Activated naive CD4-positive, alpha-beta T cell treated with anti-CD3 and anti-CD28 coated beads, Interleukin-2, amount 50 U/mL, for 72 hours (primary cell): ENCODE measurements around the gene EXOC6B. TPM values are rescaled to one million over a fixed set of nuclear protein-coding genes. Genes with fewer than 3 reads are reported as not detected.

ENCODE experiments used
- ATAC-seq, 2 donors: fragments of 150-1000 bp; cut with Tn5 transposase; 2 replicates each; pipeline ENCODE4 v1.10.0; 2021; ENCODE audit warnings: mild to moderate bottlenecking in 2 of 2, moderate library complexity in 2 of 2
- DNase-seq, 2 donors: peaks; one replicate each; pipeline ENCODE4 v3.0.0; 2021 to 2022; ENCODE audit warnings: low spot score in 2 of 2
- H3K27ac Mint-ChIP-seq, 2 donors: one replicate each; pipeline ENCODE4 v1.8.0; 2022; ENCODE audit warnings: mild to moderate bottlenecking in 2 of 2, mixed read lengths in 2 of 2
- H3K36me3 Mint-ChIP-seq, 2 donors: one replicate each; pipeline ENCODE4 v1.8.0; 2022; ENCODE audit warnings: mixed read lengths in 2 of 2
- H3K9me3 Mint-ChIP-seq, 2 donors: one replicate each; pipeline ENCODE4 v1.8.0; 2022; ENCODE audit warnings: mixed read lengths in 2 of 2
- total RNA-seq, 2 donors: library from RNA; stranded (reverse); gene quantifications; one replicate each; pipeline ENCODE4 v1.2.3, GENCODE V29; 2022

The EXOC6B gene
- total RNA-seq, 2 donors from 2014 or later: 9.3 to 11.0 TPM

DNA sequence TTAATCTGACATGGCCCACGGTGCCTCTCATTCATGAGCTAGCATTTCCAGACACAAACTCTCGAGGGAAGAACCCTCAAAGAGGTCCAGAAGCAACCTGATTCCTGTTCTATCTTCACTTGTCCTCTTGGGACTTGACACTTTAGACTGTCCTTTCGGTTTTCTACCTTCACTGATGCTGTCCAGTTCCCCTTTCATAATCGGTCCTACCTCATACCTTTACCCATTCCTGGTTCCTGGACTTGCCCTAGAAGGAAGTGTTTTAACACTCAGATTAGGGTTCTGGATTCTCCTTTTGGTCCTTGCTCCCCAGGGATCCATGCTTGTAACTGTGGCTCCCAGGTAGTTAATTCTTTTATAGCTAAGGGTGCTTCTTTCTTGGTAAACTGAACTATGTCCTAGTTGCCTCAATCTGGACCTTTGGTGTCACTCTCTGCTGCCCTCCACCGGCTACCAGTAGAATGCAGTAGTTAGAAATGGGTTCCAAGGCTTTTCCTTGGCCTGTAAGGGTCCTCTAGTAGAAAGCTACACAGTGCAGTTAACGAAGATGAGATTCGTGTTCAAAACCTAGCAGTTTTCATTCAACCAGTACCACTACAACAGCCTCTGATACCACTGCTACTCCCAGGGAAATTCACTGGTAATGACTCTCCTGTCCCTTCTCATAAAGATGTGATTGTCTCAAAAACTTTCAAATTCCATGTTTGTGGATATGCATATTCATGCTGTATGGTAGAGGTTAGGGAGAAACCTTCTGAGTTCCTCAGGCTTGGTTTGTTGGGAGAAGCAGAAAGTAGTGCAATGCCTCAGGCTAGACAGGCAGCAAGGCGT lies 500.0 kb downstream of the EXOC6B start:
- DNase-seq (peak in 1 of 2 donors; percentile 34), ATAC-seq (no peak)
- Mint-ChIP-seq H3K9me3 (no peaks in the 10 kb centered on the region), H3K27ac (peak overlapping the region in 1 of 2 donors; percentile 58), H3K36me3 (peaks cover 4 to 10% of the 10 kb centered on the region in 2 donors)

- DNase-seq (no peak), ATAC-seq (no peak)
- Mint-ChIP-seq H3K9me3 (no peaks in the 10 kb centered on the region), H3K27ac (no peak overlapping the region), H3K36me3 (no peaks in the 10 kb centered on the region)
These were observed 509.1 kb downstream of the EXOC6B start for GRCh38 chr2:72316774-72317173.

GRCh38 chr2:72300147-72300684 lies 525.6 kb downstream of the EXOC6B start:
- Mint-ChIP-seq H3K36me3 (peaks cover 14 to 26% of the 10 kb centered on the region in 2 donors), H3K27ac (no peak overlapping the region), H3K9me3 (peaks cover 17 to 27% of the 10 kb centered on the region in 2 donors)
- no peak for DNase-seq
- ATAC-seq: no peak

DNA sequence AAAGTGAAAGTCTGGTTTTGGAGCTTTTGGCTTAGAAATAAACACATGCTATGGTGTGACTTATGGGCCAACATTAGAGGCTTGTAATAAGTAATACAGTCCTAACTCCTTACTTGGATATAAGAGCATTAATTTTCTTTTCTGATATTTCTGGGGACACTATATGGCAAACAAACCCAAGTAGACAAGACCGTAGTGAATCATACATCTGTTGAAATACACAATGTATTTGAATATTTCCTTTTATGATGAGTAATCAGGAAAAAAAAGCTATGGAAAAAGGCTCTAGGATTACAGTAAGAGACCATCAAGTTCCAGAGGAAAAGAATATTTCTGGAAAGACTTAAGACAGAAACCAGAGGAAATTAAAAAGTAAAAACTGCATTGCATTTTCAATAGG lies 532.2 kb downstream of the EXOC6B start:
- Mint-ChIP-seq H3K9me3 (peaks cover 3 to 6% of the 10 kb centered on the region in 2 donors), H3K36me3 (no peaks in the 10 kb centered on the region), H3K27ac (peak overlapping the region in 1 of 2 donors; percentile 39)
- DNase-seq (no peak), ATAC-seq (no peak)

GRCh38 chr2:72292433-72292832 lies 533.4 kb downstream of the EXOC6B start:
- DNase-seq: no peak
- no peak for ATAC-seq
- H3K9me3 Mint-ChIP-seq: peaks cover 0 to 2% of the 10 kb centered on the region in 2 donors
- no peaks in the 10 kb centered on the region for H3K36me3 Mint-ChIP-seq
- H3K27ac Mint-ChIP-seq: no peak overlapping the region

DNA sequence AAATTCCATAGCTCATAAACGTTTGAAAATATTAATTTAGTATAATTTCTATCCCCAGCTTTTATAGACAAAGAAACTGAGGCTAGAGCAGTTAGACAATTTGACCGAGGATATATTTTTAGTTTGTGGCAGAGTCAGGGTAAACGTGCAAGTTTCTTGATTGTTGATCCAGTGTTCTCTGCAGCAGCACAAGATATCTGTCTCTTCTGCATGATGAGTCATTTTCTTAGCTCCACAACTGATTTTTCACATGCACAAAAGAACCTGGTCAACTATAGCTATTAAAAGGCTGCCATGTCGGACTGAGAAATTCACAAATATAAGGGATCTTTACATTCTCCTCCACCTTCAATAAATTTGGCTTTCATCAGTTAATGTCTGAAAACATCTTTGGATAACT lies 534.8 kb downstream of the EXOC6B start:
- DNase-seq (no peak), ATAC-seq (no peak)
- no peaks in the 10 kb centered on the region for H3K9me3 Mint-ChIP-seq
- H3K27ac Mint-ChIP-seq: no peak overlapping the region
- H3K36me3 Mint-ChIP-seq: no peaks in the 10 kb centered on the region

DNA sequence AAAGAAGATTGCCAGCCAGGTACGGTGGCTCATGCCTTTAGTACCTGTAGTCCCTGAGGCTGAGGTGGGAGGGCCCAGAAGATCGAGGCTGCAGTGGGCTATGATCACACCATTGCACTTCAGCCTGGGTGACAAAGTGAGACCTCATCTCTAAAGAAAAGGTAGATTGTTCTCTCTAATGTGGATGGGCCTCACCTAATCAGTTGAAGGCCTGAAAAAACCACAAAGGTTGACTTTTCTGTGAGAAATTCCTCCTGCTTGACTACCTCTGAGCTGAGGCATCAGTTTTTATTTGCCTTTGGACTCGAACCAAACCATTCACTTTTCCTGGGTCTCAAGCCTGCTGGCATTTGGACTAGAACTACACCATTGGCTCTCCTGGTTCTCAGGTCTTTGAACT lies 536.1 kb downstream of the EXOC6B start:
- ATAC-seq (no peak), DNase-seq (no peak)
- Mint-ChIP-seq H3K9me3 (no peaks in the 10 kb centered on the region), H3K27ac (no peak overlapping the region), H3K36me3 (no peaks in the 10 kb centered on the region)

- Mint-ChIP-seq H3K9me3 (no peaks in the 10 kb centered on the region), H3K36me3 (no peaks in the 10 kb centered on the region), H3K27ac (no peak overlapping the region)
- DNase-seq (no peak), ATAC-seq (no peak)
These were observed 536.5 kb downstream of the EXOC6B start for GRCh38 chr2:72289283-72289682.

DNA sequence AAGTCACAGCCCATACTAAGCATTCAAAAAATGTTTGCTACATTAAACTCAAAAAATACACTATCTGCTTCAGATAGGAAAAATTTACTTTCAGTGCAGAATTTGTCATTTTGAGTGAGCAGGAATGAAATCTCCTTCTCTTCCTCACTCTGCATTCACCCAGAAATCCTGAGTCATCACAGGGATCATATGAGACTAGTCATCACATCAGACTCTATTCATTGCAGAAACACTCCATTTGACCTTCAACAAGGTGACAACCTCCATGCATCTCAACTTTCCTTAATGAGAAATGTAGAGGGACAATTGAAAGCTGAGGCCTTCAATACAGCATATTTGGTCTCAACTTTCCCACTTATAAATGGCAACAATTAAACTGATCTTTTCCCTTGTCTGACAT lies 547.8 kb downstream of the EXOC6B start:
- Mint-ChIP-seq H3K9me3 (peaks cover 0 to under 1% of the 10 kb centered on the region in 2 donors), H3K27ac (no peak overlapping the region), H3K36me3 (no peaks in the 10 kb centered on the region)
- no peak for DNase-seq
- ATAC-seq: no peak

- no peak for DNase-seq
- Mint-ChIP-seq H3K27ac (no peak overlapping the region), H3K36me3 (no peaks in the 10 kb centered on the region), H3K9me3 (no peaks in the 10 kb centered on the region)
- ATAC-seq: no peak
These were observed 549.0 kb downstream of the EXOC6B start for GRCh38 chr2:72276876-72277275.

DNA sequence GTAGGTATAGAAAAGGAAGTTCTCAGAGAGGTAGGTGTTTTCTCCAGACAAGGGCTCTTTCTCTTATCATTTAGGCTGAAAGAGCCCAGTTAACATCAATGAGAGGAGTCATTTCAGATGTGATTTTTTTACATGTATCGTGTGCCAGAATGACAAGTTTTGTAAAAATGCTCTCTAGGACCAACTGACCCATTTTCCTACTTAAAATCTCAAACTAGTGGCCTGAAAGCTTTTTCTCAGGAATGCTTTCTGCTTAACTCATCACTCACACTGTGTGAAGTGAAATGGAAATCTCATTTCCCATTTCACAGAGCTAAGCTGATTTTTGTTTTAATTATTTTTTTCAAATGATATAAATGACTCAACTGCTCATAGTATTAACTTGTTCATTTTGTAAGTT lies 549.5 kb downstream of the EXOC6B start:
- Mint-ChIP-seq H3K36me3 (no peaks in the 10 kb centered on the region), H3K27ac (no peak overlapping the region), H3K9me3 (no peaks in the 10 kb centered on the region)
- DNase-seq (no peak), ATAC-seq (no peak)

GRCh38 chr2:72275084-72275483 lies 550.7 kb downstream of the EXOC6B start:
- H3K36me3 Mint-ChIP-seq: no peaks in the 10 kb centered on the region
- ATAC-seq (no peak), DNase-seq (no peak)
- no peak overlapping the region for H3K27ac Mint-ChIP-seq
- H3K9me3 Mint-ChIP-seq: no peaks in the 10 kb centered on the region

GRCh38 chr2:72274380-72274797 lies 551.4 kb downstream of the EXOC6B start:
- no peaks in the 10 kb centered on the region for H3K9me3 Mint-ChIP-seq
- DNase-seq: no peak

DNA sequence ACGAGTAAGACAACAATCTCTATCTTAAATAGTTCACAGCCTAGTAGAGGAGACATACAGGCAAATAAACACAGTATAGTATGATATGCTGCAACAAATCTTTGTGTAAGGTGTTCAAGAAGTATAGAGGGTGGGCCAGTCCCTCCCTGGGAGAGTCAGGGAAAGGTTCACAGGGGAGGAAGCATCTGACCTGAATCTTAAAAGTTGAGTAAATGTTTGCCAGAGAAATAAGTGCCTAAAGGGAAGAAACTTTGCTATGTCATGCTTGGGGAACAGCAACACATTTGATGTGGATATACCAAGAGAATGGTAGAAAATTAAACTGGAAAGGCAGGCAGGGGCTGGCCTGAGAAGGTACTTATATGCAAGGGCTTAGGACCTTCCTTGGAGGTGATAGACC lies 552.4 kb downstream of the EXOC6B start:
- no peak for DNase-seq
- no peak for ATAC-seq
- no peaks in the 10 kb centered on the region for H3K9me3 Mint-ChIP-seq
- no peak overlapping the region for H3K27ac Mint-ChIP-seq
- no peaks in the 10 kb centered on the region for H3K36me3 Mint-ChIP-seq

More at GRCh38 chr2:72274380-72274797, 551.4 kb downstream of the EXOC6B start:
- no peak overlapping the region for H3K27ac Mint-ChIP-seq
- no peak for ATAC-seq
- no peaks in the 10 kb centered on the region for H3K36me3 Mint-ChIP-seq

GRCh38 chr2:72271766-72272641 lies 553.8 kb downstream of the EXOC6B start:
- Mint-ChIP-seq H3K9me3 (peaks cover 0 to 3% of the 10 kb centered on the region in 2 donors), H3K27ac (no peak overlapping the region), H3K36me3 (peaks cover 0 to 8% of the 10 kb centered on the region in 2 donors)
- DNase-seq (no peak), ATAC-seq (no peak)

DNA sequence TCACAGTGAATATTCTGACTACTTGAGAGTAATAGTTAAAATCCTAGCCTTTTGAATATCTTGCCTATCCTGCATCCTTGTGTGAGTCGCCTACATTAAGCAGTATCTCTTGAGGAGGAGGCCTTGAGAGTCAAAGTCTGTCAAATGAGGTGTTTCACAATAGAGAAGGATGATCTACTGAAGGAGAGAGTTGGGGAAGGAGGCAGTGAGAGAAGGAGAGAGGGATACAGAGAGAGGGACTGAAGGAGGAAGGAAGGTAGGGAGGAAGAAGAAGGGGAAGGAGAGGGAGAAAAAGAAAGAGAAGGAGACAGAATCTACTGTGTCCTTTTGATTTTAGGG lies 554.6 kb downstream of the EXOC6B start:
- ATAC-seq: no peak
- Mint-ChIP-seq H3K9me3 (peaks cover 0 to 3% of the 10 kb centered on the region in 2 donors), H3K27ac (no peak overlapping the region), H3K36me3 (peaks cover 0 to 9% of the 10 kb centered on the region in 2 donors)
- no peak for DNase-seq
